ENCODE data around the gene AFF4. TPM values are rescaled to one million over a fixed set of nuclear protein-coding genes. Genes with fewer than 3 reads are reported as not detected.

The AFF4 gene
- total and polyA plus RNA-seq, 2 experiments from 2014 or later, result 31.3 to 46.3 TPM

DNA sequence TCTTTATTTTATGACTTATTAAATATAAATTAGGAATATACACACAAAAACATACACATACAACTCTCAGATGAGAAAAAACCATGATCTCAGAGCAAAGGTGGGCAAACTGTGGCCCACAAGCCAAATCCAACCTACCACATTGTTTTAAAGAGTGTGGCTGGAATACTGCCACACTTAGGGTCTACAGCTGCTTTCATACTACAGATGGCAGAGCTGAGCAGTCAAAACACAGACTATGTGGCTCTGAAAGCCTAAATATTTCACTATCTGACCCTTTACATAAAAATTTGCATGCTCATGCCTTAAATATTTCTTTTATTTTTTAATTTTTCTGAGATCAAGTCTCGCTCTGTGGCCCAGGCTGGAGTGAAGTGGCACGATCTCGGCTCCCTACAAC, 61.7 kb downstream of the AFF4 start:
- Mint-ChIP-seq H3K4me3 (no peak overlapping the region), H3K4me1 (no peaks in the 10 kb centered on the region), H3K27ac (no peak overlapping the region), H3K27me3 (ENCODE audit: insufficient read depth, low read depth, poor library complexity) (peaks cover 1% of the 10 kb centered on the region), H3K36me3 (ENCODE audit: low read depth) (peaks cover 20% of the 10 kb centered on the region), H3K9me3 (no peaks in the 10 kb centered on the region)
- H3K36me3 ChIP-seq (ENCODE audit: insufficient read depth), result peaks cover 23% of the 10 kb centered on the region
- H2AFZ ChIP-seq, result no peak overlapping the region
- no peak overlapping the region for H3K4me2 ChIP-seq
- H3K4me3 ChIP-seq, result no peak overlapping the region
- no peak for DNase-seq (ENCODE audit: low spot score)
- H3F3A ChIP-seq (replicated peaks; ENCODE audit: low read depth), result no peaks in the 10 kb centered on the region
- peaks cover 8% of the 10 kb centered on the region; the same call in 1 of the 2 replicates for H3K79me2 ChIP-seq (replicated peaks; ENCODE audit: insufficient read depth)
- no peaks in the 10 kb centered on the region for H3K27me3 ChIP-seq (ENCODE audit: insufficient read depth)
- no peak for TF ChIP-seq CREB1 (CRISPR knock-in tag; IDR thresholded peaks at IDR 0.05; ENCODE audit: low read depth)
- TF ChIP-seq EZH2phosphoT487 (IDR thresholded peaks at IDR 0.05; ENCODE audit: unreplicated experiment), result no peak
- TF ChIP-seq JUNB (IDR thresholded peaks at IDR 0.05; ENCODE audit: unreplicated experiment), result no peak
- no peak for TF ChIP-seq EZH2 (IDR thresholded peaks at IDR 0.05; ENCODE audit: low read depth, unreplicated experiment)
- TF ChIP-seq ZNF114 (CRISPR knock-in tag; IDR thresholded peaks at IDR 0.05), result no peak
- TF ChIP-seq, protein P1, sequence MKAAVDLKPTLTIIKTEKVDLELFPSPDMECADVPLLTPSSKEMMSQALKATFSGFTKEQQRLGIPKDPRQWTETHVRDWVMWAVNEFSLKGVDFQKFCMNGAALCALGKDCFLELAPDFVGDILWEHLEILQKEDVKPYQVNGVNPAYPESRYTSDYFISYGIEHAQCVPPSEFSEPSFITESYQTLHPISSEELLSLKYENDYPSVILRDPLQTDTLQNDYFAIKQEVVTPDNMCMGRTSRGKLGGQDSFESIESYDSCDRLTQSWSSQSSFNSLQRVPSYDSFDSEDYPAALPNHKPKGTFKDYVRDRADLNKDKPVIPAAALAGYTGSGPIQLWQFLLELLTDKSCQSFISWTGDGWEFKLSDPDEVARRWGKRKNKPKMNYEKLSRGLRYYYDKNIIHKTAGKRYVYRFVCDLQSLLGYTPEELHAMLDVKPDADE (IDR thresholded peaks at IDR 0.05), result no peak
- TF ChIP-seq POLR2AphosphoS5 (IDR thresholded peaks at IDR 0.05; ENCODE audit: low read depth), result no peak
- TF ChIP-seq, protein P2, sequence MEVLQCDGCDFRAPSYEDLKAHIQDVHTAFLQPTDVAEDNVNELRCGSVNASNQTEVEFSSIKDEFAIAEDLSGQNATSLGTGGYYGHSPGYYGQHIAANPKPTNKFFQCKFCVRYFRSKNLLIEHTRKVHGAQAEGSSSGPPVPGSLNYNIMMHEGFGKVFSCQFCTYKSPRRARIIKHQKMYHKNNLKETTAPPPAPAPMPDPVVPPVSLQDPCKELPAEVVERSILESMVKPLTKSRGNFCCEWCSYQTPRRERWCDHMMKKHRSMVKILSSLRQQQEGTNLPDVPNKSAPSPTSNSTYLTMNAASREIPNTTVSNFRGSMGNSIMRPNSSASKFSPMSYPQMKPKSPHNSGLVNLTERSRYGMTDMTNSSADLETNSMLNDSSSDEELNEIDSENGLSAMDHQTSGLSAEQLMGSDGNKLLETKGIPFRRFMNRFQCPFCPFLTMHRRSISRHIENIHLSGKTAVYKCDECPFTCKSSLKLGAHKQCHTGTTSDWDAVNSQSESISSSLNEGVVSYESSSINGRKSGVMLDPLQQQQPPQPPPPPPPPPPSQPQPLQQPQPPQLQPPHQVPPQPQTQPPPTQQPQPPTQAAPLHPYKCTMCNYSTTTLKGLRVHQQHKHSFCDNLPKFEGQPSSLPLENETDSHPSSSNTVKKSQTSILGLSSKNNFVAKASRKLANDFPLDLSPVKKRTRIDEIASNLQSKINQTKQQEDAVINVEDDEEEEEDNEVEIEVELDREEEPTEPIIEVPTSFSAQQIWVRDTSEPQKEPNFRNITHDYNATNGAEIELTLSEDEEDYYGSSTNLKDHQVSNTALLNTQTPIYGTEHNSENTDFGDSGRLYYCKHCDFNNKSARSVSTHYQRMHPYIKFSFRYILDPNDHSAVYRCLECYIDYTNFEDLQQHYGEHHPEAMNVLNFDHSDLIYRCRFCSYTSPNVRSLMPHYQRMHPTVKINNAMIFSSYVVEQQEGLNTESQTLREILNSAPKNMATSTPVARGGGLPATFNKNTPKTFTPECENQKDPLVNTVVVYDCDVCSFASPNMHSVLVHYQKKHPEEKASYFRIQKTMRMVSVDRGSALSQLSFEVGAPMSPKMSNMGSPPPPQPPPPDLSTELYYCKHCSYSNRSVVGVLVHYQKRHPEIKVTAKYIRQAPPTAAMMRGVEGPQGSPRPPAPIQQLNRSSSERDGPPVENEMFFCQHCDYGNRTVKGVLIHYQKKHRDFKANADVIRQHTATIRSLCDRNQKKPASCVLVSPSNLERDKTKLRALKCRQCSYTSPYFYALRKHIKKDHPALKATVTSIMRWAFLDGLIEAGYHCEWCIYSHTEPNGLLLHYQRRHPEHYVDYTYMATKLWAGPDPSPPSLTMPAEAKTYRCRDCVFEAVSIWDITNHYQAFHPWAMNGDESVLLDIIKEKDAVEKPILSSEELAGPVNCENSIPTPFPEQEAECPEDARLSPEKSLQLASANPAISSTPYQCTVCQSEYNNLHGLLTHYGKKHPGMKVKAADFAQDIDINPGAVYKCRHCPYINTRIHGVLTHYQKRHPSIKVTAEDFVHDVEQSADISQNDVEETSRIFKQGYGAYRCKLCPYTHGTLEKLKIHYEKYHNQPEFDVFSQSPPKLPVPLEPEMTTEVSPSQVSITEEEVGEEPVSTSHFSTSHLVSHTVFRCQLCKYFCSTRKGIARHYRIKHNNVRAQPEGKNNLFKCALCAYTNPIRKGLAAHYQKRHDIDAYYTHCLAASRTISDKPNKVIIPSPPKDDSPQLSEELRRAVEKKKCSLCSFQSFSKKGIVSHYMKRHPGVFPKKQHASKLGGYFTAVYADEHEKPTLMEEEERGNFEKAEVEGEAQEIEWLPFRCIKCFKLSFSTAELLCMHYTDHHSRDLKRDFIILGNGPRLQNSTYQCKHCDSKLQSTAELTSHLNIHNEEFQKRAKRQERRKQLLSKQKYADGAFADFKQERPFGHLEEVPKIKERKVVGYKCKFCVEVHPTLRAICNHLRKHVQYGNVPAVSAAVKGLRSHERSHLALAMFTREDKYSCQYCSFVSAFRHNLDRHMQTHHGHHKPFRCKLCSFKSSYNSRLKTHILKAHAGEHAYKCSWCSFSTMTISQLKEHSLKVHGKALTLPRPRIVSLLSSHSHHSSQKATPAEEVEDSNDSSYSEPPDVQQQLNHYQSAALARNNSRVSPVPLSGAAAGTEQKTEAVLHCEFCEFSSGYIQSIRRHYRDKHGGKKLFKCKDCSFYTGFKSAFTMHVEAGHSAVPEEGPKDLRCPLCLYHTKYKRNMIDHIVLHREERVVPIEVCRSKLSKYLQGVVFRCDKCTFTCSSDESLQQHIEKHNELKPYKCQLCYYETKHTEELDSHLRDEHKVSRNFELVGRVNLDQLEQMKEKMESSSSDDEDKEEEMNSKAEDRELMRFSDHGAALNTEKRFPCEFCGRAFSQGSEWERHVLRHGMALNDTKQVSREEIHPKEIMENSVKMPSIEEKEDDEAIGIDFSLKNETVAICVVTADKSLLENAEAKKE (CRISPR knock-in tag; IDR thresholded peaks at IDR 0.05), result no peak
- TF ChIP-seq, protein P3, sequence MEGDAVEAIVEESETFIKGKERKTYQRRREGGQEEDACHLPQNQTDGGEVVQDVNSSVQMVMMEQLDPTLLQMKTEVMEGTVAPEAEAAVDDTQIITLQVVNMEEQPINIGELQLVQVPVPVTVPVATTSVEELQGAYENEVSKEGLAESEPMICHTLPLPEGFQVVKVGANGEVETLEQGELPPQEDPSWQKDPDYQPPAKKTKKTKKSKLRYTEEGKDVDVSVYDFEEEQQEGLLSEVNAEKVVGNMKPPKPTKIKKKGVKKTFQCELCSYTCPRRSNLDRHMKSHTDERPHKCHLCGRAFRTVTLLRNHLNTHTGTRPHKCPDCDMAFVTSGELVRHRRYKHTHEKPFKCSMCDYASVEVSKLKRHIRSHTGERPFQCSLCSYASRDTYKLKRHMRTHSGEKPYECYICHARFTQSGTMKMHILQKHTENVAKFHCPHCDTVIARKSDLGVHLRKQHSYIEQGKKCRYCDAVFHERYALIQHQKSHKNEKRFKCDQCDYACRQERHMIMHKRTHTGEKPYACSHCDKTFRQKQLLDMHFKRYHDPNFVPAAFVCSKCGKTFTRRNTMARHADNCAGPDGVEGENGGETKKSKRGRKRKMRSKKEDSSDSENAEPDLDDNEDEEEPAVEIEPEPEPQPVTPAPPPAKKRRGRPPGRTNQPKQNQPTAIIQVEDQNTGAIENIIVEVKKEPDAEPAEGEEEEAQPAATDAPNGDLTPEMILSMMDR (conservative IDR thresholded peaks at IDR 0.05; ENCODE audit: low read depth in 2 of 2), result peak in 1 of 2 experiments; percentile 32; a peak in 3 of 4 replicates
- peak overlapping the region; percentile 11; the same call in 1 of the 2 replicates for H3K27ac ChIP-seq (ENCODE audit: low read depth)
- H3K9me2 ChIP-seq (ENCODE audit: insufficient read depth), result no peaks in the 10 kb centered on the region
- ATAC-seq, result no peak
- H4K20me1 ChIP-seq (replicated peaks; ENCODE audit: insufficient read depth), result 0 out of 2 replicates have a peak, but pooled peaks cover 7% of the 10 kb centered on the region
- H3K4me1 ChIP-seq (ENCODE audit: insufficient read depth), result no peaks in the 10 kb centered on the region

Data from GM23338 (cell line).